Stimulated activated CD8-positive, alpha-beta memory T cell treated with anti-CD3 and anti-CD28 coated beads, Interleukin-2, amount 100 ng/mL, for 48 hours (primary cell): ENCODE data around the gene LGALS1.
"Not testable (repeated sequence)": the region's sequence is repeated elsewhere in the genome, so short reads cannot be mapped to it uniquely, and the experiment has no call there.

Source experiments
- DNase-seq, 2 donors: peaks; one replicate each; pipeline ENCODE4 v3.0.0-alpha.2; 2020; ENCODE audit warnings: low read depth in 2 of 2

Gene LGALS1

GRCh38 chr22:37686002-37686982 lies 10.9 kb downstream of the LGALS1 start, which contains the start of gene NOL12:
Gene NOL12 (plus strand): TSS chr22:37686343. CDS start chr22:37686393, 50 bp downstream.
- DNase-seq: peak; percentile 52 to 64

- DNase-seq: no peak
Measured at GRCh38 chr22:37690407-37690806, 15.0 kb downstream of the LGALS1 start.

- no peak for DNase-seq
Measured at GRCh38 chr22:37690901-37691504, 15.6 kb downstream of the LGALS1 start.

- no peak for DNase-seq
Measured at GRCh38 chr22:37692627-37693285, 17.3 kb downstream of the LGALS1 start.

- DNase-seq: not testable (repeated sequence)
Measured at GRCh38 chr22:37694131-37694530, 18.7 kb downstream of the LGALS1 start.

- not testable (repeated sequence) for DNase-seq
Measured at GRCh38 chr22:37696260-37696656, 20.8 kb downstream of the LGALS1 start.

- DNase-seq: peak; percentile 84 to 91
Measured at GRCh38 chr22:37696657-37697537, 21.5 kb downstream of the LGALS1 start, which contains the start of gene TRIOBP. Gene TRIOBP (plus strand): TSS chr22:37697048. CDS start chr22:37701366, 4,318 bp downstream.

- no peak for DNase-seq
Measured at GRCh38 chr22:37697538-37697835, 22.1 kb downstream of the LGALS1 start.

- no peak for DNase-seq
Measured at GRCh38 chr22:37701141-37701786, 25.8 kb downstream of the LGALS1 start.

GRCh38 chr22:37703906-37704305 lies 28.5 kb downstream of the LGALS1 start:
- DNase-seq: no peak

- no peak for DNase-seq
Measured at GRCh38 chr22:37704645-37705044, 29.2 kb downstream of the LGALS1 start.

- no peak for DNase-seq
Measured at GRCh38 chr22:37705205-37705604, 29.8 kb downstream of the LGALS1 start.

- DNase-seq: no peak
Measured at GRCh38 chr22:37708580-37709444, 33.4 kb downstream of the LGALS1 start.

GRCh38 chr22:37709445-37709765 lies 34.0 kb downstream of the LGALS1 start:
- no peak for DNase-seq

- no peak for DNase-seq
Measured at GRCh38 chr22:37710675-37711074, 35.2 kb downstream of the LGALS1 start.

- DNase-seq: no peak
Measured at GRCh38 chr22:37711490-37711889, 36.1 kb downstream of the LGALS1 start.

- DNase-seq: no peak
Measured at GRCh38 chr22:37713761-37714160, 38.3 kb downstream of the LGALS1 start.

- no peak for DNase-seq
Measured at GRCh38 chr22:37714634-37715033, 39.2 kb downstream of the LGALS1 start.

GRCh38 chr22:37715760-37716159 lies 40.3 kb downstream of the LGALS1 start:
- DNase-seq: no peak

GRCh38 chr22:37716708-37717107 lies 41.3 kb downstream of the LGALS1 start:
- no peak for DNase-seq
